ENCODE measurements around the gene ATP6V0D1.

Gene ATP6V0D1

GRCh38 chr16:67463059-67463458 is 17.9 kb downstream of the ATP6V0D1 start:
- DNase-seq (ENCODE audit: low read depth in 2 of 2), result no peak

GRCh38 chr16:67462279-67462655 is 18.7 kb downstream of the ATP6V0D1 start:
- DNase-seq (ENCODE audit: low read depth in 2 of 2), result no peak

- no peak for DNase-seq (ENCODE audit: low read depth in 2 of 2)
These were observed 19.2 kb downstream of the ATP6V0D1 start for GRCh38 chr16:67461600-67462278.

GRCh38 chr16:67460961-67461360 is 20.0 kb downstream of the ATP6V0D1 start:
- DNase-seq (ENCODE audit: low read depth in 2 of 2), result no peak

- no peak for DNase-seq (ENCODE audit: low read depth in 2 of 2)
These were observed 20.8 kb downstream of the ATP6V0D1 start for GRCh38 chr16:67460168-67460567.

GRCh38 chr16:67459861-67460150 is 21.2 kb downstream of the ATP6V0D1 start:
- DNase-seq (ENCODE audit: low read depth in 2 of 2), result no peak

- no peak for DNase-seq (ENCODE audit: low read depth in 2 of 2)
These were observed 21.7 kb downstream of the ATP6V0D1 start for GRCh38 chr16:67459066-67459860.

- no peak for DNase-seq (ENCODE audit: low read depth in 2 of 2)
These were observed 22.8 kb downstream of the ATP6V0D1 start for GRCh38 chr16:67458121-67458641.

- DNase-seq (ENCODE audit: low read depth in 2 of 2), result no peak
These were observed 23.3 kb downstream of the ATP6V0D1 start for GRCh38 chr16:67457611-67458010.

GRCh38 chr16:67456391-67457081 is 24.4 kb downstream of the ATP6V0D1 start:
- DNase-seq (ENCODE audit: low read depth in 2 of 2), result no peak

GRCh38 chr16:67454852-67455251 is 26.1 kb downstream of the ATP6V0D1 start:
- no peak for DNase-seq (ENCODE audit: low read depth in 2 of 2)

GRCh38 chr16:67454104-67454503 is 26.9 kb downstream of the ATP6V0D1 start:
- DNase-seq (ENCODE audit: low read depth in 2 of 2), result no peak

- DNase-seq (ENCODE audit: low read depth in 2 of 2), result no peak
These were observed 29.1 kb downstream of the ATP6V0D1 start for GRCh38 chr16:67451704-67452435.

- no peak for DNase-seq (ENCODE audit: low read depth in 2 of 2)
These were observed 29.8 kb downstream of the ATP6V0D1 start for GRCh38 chr16:67451061-67451703.

GRCh38 chr16:67449739-67450138 is 31.2 kb downstream of the ATP6V0D1 start:
- no peak for DNase-seq (ENCODE audit: low read depth in 2 of 2)

- no peak for DNase-seq (ENCODE audit: low read depth in 2 of 2)
These were observed 31.6 kb downstream of the ATP6V0D1 start for GRCh38 chr16:67449336-67449735.

GRCh38 chr16:67448580-67448979 is 32.4 kb downstream of the ATP6V0D1 start:
- DNase-seq (ENCODE audit: low read depth in 2 of 2), result no peak

GRCh38 chr16:67447508-67448076 is 33.4 kb downstream of the ATP6V0D1 start:
- DNase-seq (ENCODE audit: low read depth in 2 of 2), result peak; percentile 17 to 25

GRCh38 chr16:67446968-67447507 is 33.9 kb downstream of the ATP6V0D1 start:
- DNase-seq (ENCODE audit: low read depth in 2 of 2), result no peak

All from stimulated activated CD8-positive, alpha-beta memory T cell treated with anti-CD3 and anti-CD28 coated beads, Interleukin-7, amount 100 ng/mL, for 4 hours (primary cell).